HG02870 (cell line): Measurements from ENCODE around the gene STAG3.
"Not testable (repeated sequence)": the region's sequence is repeated elsewhere in the genome, so short reads cannot be mapped to it uniquely, and the experiment has no call there.

ENCODE experiments used
- ATAC-seq: cut with Tn5 transposase; IDR thresholded peaks from one replicate; pipeline ENCODE4 v1.9.1; 2021; ENCODE audit warnings: mild to moderate bottlenecking, moderate library complexity; ENCODE audit not compliant: unreplicated experiment

Gene STAG3

DNA sequence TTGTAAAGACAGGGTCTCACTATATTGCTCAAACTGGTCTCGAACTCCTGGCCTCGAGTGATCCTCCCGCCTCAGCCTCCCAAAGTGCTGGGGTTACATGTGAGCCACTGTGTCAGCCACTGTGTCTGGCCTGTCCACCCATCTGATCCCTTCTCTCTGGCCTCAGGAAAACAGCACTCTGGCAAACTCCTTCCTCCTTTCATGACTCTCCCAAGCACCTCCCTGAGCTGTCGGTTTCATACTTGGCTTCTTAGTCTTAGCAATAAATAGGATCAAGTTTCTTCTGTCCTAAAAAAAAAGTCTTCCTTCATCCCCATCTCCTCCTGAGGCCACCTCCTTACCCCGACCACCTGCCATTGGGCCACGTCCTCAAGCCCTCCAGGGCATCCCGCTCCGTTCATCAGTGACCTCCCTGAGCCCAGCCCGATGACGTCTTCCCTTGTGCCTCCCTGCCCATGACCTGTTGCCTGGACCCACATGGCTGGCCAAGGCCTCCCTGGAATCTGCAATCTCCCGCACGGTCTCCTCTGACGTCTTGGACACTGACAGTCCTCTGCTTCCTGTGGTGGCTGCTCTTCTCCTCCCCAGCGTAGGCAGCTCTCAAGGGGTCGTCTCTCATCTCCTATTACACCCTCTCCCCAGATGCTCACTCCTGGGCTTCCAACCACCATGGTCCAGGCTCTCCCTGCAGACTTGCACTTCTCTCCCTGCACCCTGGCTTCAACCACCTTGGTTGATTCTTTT lies 68.6 kb downstream of the STAG3 start:
- ATAC-seq = not testable (repeated sequence)

DNA sequence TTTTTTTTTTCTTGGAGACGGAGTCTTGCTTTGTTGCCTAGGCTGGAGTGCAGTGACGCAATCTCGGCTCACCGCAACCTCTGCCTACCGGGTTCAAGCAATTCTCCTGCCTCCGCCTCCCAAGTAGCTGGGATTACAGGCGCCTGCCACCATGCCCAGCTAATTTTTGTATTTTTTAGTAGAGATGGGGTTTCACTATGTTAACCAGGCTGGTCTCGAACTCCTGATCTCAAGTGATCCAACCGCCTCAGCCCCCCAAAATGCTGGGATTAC lies 69.1 kb downstream of the STAG3 start:
- ATAC-seq = not testable (repeated sequence)

DNA sequence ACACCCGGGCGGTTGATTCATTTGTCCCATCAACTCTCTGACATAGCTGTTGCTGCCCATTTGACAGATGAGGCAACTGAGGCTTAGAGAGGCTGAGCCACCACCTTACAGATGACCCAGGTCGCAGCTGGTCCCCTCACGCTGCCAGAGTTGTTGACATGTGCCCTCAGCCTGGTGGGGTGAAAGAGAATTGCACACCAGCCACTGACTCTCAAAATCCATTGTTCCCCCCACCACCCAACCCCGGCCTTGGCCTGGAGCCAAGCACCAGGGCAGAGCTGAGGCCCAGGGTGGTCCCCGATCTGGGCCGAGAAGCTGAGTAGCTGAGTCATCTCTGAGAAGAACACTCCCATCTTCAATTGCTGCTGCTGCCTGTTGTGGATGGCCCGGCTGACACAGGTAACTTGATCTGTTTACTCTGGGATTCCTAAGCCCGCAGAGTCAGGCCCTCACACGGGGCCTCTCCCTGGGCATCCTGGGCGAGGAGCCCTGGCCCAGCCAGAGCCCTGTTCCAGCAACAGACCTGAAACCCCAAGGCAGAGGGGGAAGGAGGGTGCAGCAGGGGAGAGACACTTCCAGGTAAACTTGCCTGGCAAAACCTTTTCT lies 69.5 kb downstream of the STAG3 start:
- ATAC-seq = no peak

DNA sequence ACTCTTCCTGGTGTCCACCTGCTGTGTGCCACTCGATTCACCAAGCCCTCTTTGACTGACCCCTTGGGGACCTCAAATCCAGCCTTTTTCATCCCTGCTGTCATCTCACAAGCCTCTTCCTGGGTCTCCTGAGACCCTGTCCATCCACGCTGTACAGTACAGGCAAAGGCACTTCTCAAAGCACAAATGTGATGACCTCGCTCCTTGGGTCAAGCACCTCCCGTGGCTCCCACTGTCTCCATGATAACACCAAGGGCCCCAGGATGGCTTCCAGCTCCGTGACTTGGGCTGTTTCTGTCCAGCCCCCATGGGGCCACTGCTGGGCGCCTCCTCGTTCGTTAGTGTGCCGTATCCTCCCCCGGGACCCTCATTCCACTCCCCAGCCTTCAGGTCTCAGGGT lies 70.8 kb downstream of the STAG3 start:
- no peak for ATAC-seq

DNA sequence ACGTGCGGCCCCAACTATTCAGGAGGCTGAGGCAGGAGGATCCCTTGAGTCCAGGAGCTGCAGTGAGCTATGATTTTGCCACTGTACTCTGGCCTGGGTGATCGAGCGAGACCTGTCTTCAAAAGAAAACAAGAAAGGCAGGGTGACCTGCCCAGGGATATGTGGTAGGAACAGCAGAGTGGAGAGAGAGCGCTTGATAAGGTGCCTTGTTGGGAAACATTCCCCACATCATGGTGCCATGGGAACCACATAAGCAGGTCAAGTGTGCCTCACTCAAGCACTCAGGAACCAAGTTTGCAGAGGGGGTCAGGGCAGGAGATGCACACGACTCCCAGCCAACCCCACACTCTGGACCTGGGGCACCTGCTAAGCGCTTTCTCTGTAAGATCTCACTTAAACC lies 79.3 kb downstream of the STAG3 start:
- no peak for ATAC-seq

DNA sequence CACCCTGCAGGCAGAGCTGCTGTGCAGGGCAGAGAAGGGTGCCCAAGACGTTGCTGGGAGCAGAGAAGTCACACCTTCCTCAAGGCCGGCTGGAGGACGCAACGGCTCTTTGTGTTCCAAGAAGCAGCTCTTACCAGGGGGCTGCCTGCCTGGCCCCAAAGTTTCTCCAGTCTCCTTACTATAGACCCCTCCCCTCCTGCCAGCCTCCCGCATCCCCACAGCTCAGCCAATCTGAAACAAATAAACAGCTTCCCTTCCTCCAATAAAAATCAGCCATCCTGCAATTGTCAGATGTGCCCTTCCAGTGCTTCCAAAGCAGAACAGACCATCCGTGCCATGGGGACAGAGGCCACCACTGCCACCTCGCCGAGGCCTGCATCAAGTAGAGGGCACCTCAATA lies 82.3 kb downstream of the STAG3 start:
- ATAC-seq = not testable (repeated sequence)

DNA sequence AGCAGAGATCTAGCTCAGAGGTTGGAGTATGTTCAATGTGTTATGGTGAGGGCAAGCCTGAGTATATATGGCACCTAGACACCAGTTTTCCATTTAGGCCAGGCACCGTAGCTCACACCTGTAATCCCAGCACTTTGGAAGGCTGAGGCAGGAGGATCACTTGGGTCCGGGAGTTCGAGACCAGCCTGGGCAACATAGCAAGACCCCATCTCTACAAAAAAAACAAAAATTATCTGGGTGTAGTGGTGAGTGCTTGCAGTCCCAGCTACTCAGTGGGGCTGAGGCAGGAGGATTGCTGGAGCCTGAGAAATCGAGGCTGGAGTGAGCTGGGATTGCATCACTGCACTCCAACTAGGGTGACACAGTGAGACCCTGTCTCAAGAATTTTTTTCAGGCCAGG lies 85.2 kb downstream of the STAG3 start:
- not testable (repeated sequence) for ATAC-seq
